Prostate gland (tissue), 2 donors: ENCODE data around the gene VPS41.

ENCODE experiments used
- CTCF ChIP-seq, 4 experiments: fragments of 200-600 bp in 2 of 4; fragments of 450-650 bp in 2 of 4; sonication (generic) in 2 of 4; IDR thresholded peaks; 1 replicate in 3 of 4; 2 replicates in 1 of 4; pipeline ENCODE4 v1.5.1; 2016 to 2019; ENCODE audit warnings: antibody characterized with exemption in 4 of 4, mild to moderate bottlenecking in 2 of 4, moderate library complexity in 2 of 4
- POLR2A ChIP-seq: fragments of 450-650 bp; IDR thresholded peaks from one replicate; pipeline ENCODE4 v1.6.1; 2016; ENCODE audit warnings: antibody characterized with exemption, mild to moderate bottlenecking
- POLR2AphosphoS5 ChIP-seq: sonication (generic); formaldehyde crosslinking; IDR thresholded peaks from one replicate; pipeline ENCODE4 v1.6.1; 2017; ENCODE audit warnings: antibody characterized with exemption

- TF ChIP-seq CTCF (IDR thresholded peaks at IDR 0.05) (no peak), POLR2AphosphoS5 (no peak), POLR2A (no peak)
Measured at GRCh38 chr7:38675494-38676106, 233.4 kb downstream of the VPS41 start.
